ENCODE results near the gene METTL25B. TPM values are rescaled to one million over a fixed set of nuclear protein-coding genes. Genes with fewer than 3 reads are reported as not detected.

METTL25B gene
- total and polyA plus RNA-seq, 2 donors (not counting 3 experiments of a cell fraction or from before 2014, with no cell fraction given) = 12.8 to 15.0 TPM

- POLR2A ChIA-PET = no interaction called here
- no peaks in the 10 kb centered on the region for H3K27me3 ChIP-seq (ENCODE audit: control insufficient read depth in 2 of 2, insufficient read depth in 2 of 2, low read length in 2 of 2)
- TF ChIP-seq EZH2 (IDR thresholded peaks at IDR 0.05; ENCODE audit: borderline replicate concordance, low read depth, low read length, severe bottlenecking) = no peak
- peak in 1 of 2 donors; percentile 6 for TF ChIP-seq CTCF (IDR thresholded peaks at IDR 0.05; ENCODE audit: extremely low read depth in 1 of 2, insufficient read depth in 1 of 2, low read depth in 1 of 2, low read length in 2 of 2)
- peaks cover 10% of the 10 kb centered on the region for H3K4me1 ChIP-seq (ENCODE audit: control insufficient read depth, extremely low read depth, insufficient read depth, low read length)
- H3K27ac ChIP-seq (ENCODE audit: insufficient read depth, low read depth, low read length) = no peak overlapping the region
- CTCF ChIA-PET = interaction anchor here (1.1 to 3.2 kb wide), 3 partner anchors 8 to 86 kb away, joined by 3 to 14 read pairs (median 9); partner anchors contain the start of genes INSRR, ISG20L2, METTL25B and NTRK1
- H3K4me2 ChIP-seq (ENCODE audit: insufficient read depth, low read length) = no peak overlapping the region
- DNase-seq (ENCODE audit: low read depth, low spot score) = no peak
- H3K4me3 ChIP-seq (replicated peaks in 1 of 3; ENCODE audit: insufficient read depth in 1 of 3, low read depth in 1 of 3, low read length in 3 of 3) = no peak overlapping the region
- H3K9me1 ChIP-seq (replicated peaks; ENCODE audit: control insufficient read depth, extremely low read depth, insufficient read depth, low read length) = no peaks in the 10 kb centered on the region
- dilution Hi-C loops (cut with MboI; ENCODE audit: extremely low pct_ligation_motif_present, low sequenced_read_pairs) (no loop called here), intact Hi-C loops (cut with micrococcal nuclease) (no loop called here)
- no peak overlapping the region for H2AFZ ChIP-seq (ENCODE audit: low read depth, low read length)
- H4K20me1 ChIP-seq (replicated peaks; ENCODE audit: control insufficient read depth, extremely low read depth, insufficient read depth, low read length) = peaks cover 7% of the 10 kb centered on the region
- BruUV-seq (replicated peaks) = no TSS peak
- peaks cover 7 to 8% of the 10 kb centered on the region in 2 experiments for H3K36me3 ChIP-seq (ENCODE audit: control insufficient read depth in 2 of 2, extremely low read depth in 1 of 2, insufficient read depth in 2 of 2, low read length in 2 of 2)
- FAIRE-seq = no peak
- no peaks in the 10 kb centered on the region for H3K9me3 ChIP-seq (replicated peaks; ENCODE audit: control insufficient read depth, insufficient read depth, low read length)
- H3K9ac ChIP-seq (replicated peaks; ENCODE audit: extremely low read depth, insufficient read depth, low read length) = no peak overlapping the region
- H3K79me2 ChIP-seq (ENCODE audit: control insufficient read depth, insufficient read depth, low read length) = peaks cover 88% of the 10 kb centered on the region
These were observed 45.3 kb downstream of the METTL25B start for GRCh38 chr1:156773607-156774006.

GRCh38 chr1:156775799-156776198 lies 47.5 kb downstream of the METTL25B start:
- Histone ChIP-seq H3K9me3 (replicated peaks; ENCODE audit: control insufficient read depth, insufficient read depth, low read length) (no peaks in the 10 kb centered on the region), H3K9me1 (replicated peaks; ENCODE audit: control insufficient read depth, extremely low read depth, insufficient read depth, low read length) (no peaks in the 10 kb centered on the region), H2AFZ (ENCODE audit: low read depth, low read length) (no peak overlapping the region), H3K36me3 (ENCODE audit: control insufficient read depth in 2 of 2, extremely low read depth in 1 of 2, insufficient read depth in 2 of 2, low read length in 2 of 2) (peaks cover 7 to 8% of the 10 kb centered on the region in 2 experiments), H3K4me2 (ENCODE audit: insufficient read depth, low read length) (no peak overlapping the region), H3K79me2 (ENCODE audit: control insufficient read depth, insufficient read depth, low read length) (peaks cover 86% of the 10 kb centered on the region), H3K4me3 (replicated peaks in 1 of 3; ENCODE audit: insufficient read depth in 1 of 3, low read depth in 1 of 3, low read length in 3 of 3) (no peak overlapping the region), H3K27ac (ENCODE audit: insufficient read depth, low read depth, low read length) (no peak overlapping the region), H3K4me1 (ENCODE audit: control insufficient read depth, extremely low read depth, insufficient read depth, low read length) (peaks cover 3% of the 10 kb centered on the region), H3K9ac (replicated peaks; ENCODE audit: extremely low read depth, insufficient read depth, low read length) (no peak overlapping the region), H4K20me1 (replicated peaks; ENCODE audit: control insufficient read depth, extremely low read depth, insufficient read depth, low read length) (peaks cover 7% of the 10 kb centered on the region), H3K27me3 (ENCODE audit: control insufficient read depth in 2 of 2, insufficient read depth in 2 of 2, low read length in 2 of 2) (no peaks in the 10 kb centered on the region)
- intact Hi-C loops (cut with micrococcal nuclease) = no loop called here
- ChIA-PET CTCF (interaction anchor here (1.6 kb wide), 1 partner anchor 9 kb away, joined by 5 read pairs; the partner anchor contains the start of gene PRCC), POLR2A (no interaction called here)
- no peak for FAIRE-seq
- DNase-seq (ENCODE audit: low read depth, low spot score) = no peak
- dilution Hi-C loops (cut with MboI; ENCODE audit: extremely low pct_ligation_motif_present, low sequenced_read_pairs) = no loop called here
- TF ChIP-seq EZH2 (IDR thresholded peaks at IDR 0.05; ENCODE audit: borderline replicate concordance, low read depth, low read length, severe bottlenecking) (no peak), CTCF (IDR thresholded peaks at IDR 0.05; ENCODE audit: extremely low read depth in 1 of 2, insufficient read depth in 1 of 2, low read depth in 1 of 2, low read length in 2 of 2) (no peak), FOS (IDR thresholded peaks at IDR 0.05; ENCODE audit: borderline replicate concordance, insufficient read depth, low read length) (no peak), MYC (IDR thresholded peaks at IDR 0.05; ENCODE audit: low read depth, low read length) (no peak), POLR2A (IDR thresholded peaks at IDR 0.05; ENCODE audit: low read depth, low read length) (no peak), POLR2AphosphoS5 (IDR thresholded peaks at IDR 0.05; ENCODE audit: insufficient read depth, low read depth, low read length) (no peak), JUN (IDR thresholded peaks at IDR 0.05; ENCODE audit: borderline replicate concordance, insufficient read depth, insufficient read length, low read depth) (no peak), GATA2 (IDR thresholded peaks at IDR 0.05; ENCODE audit: insufficient read depth, insufficient read length, low read depth, low read length) (no peak), MAX (IDR thresholded peaks at IDR 0.05; ENCODE audit: insufficient read depth, insufficient read length) (no peak)
- BruUV-seq (replicated peaks) = no TSS peak

All from endothelial cell of umbilical vein (primary cell).